H9 (cell line): Measurements from ENCODE around the gene TMEM219. TPM values are rescaled to one million over a fixed set of nuclear protein-coding genes. Genes with fewer than 3 reads are reported as not detected.

Experiments
- DNase-seq: peaks from one replicate; pipeline ENCODE4 v3.0.0-alpha.2; 2017
- H2AFZ ChIP-seq: one replicate; pipeline ENCODE4 v1.6.1; 2013; ENCODE audit warnings: mild to moderate bottlenecking, low read length, control low read depth, moderate library complexity
- H2AK5ac ChIP-seq: 2 replicates; pipeline ENCODE4 v1.6.1; 2013; ENCODE audit warnings: low read length, control low read depth, mixed read lengths; ENCODE audit not compliant: insufficient read length
- H2BK120ac ChIP-seq: one replicate; pipeline ENCODE4 v1.6.1; 2013; ENCODE audit warnings: low read depth, mild to moderate bottlenecking, low read length, control low read depth, inconsistent platforms; ENCODE audit not compliant: poor library complexity, severe bottlenecking
- H2BK12ac ChIP-seq: 2 replicates; pipeline ENCODE4 v1.6.1; 2013; ENCODE audit warnings: low read length, control low read depth, mixed read lengths, low read depth; ENCODE audit not compliant: insufficient read length
- H2BK15ac ChIP-seq: 2 replicates; pipeline ENCODE4 v1.6.1; 2013; ENCODE audit warnings: low read depth, low read length, control low read depth
- H2BK20ac ChIP-seq: one replicate; pipeline ENCODE4 v1.6.1; 2013; ENCODE audit warnings: low read depth, mild to moderate bottlenecking, low read length, control low read depth, inconsistent platforms; ENCODE audit not compliant: poor library complexity, severe bottlenecking
- H2BK5ac ChIP-seq: 2 replicates; pipeline ENCODE4 v1.6.1; 2013; ENCODE audit warnings: low read length, control low read depth, mixed read lengths; ENCODE audit not compliant: insufficient read length
- H3K14ac ChIP-seq: 2 replicates; pipeline ENCODE4 v1.6.1; 2013; ENCODE audit warnings: low read length, control low read depth; ENCODE audit not compliant: insufficient read depth
- H3K18ac ChIP-seq: 2 replicates; pipeline ENCODE4 v1.6.1; 2013; ENCODE audit warnings: low read depth, mild to moderate bottlenecking, mixed read lengths, low read length, control low read depth; ENCODE audit not compliant: insufficient read length
- H3K23ac ChIP-seq: 2 replicates; pipeline ENCODE4 v1.6.1; 2013; ENCODE audit warnings: low read length, control low read depth, mixed read lengths, low read depth; ENCODE audit not compliant: insufficient read length
- H3K23me2 ChIP-seq: 2 replicates; pipeline ENCODE4 v1.6.1; 2013; ENCODE audit warnings: low read depth, mild to moderate bottlenecking, mixed read lengths, low read length, control low read depth; ENCODE audit not compliant: insufficient read length, poor library complexity, severe bottlenecking
- H3K27ac ChIP-seq: 2 replicates; pipeline ENCODE4 v1.5.1; 2013; ENCODE audit warnings: low read length, control low read depth, mixed read lengths, low read depth; ENCODE audit not compliant: insufficient read length
- H3K27me3 ChIP-seq: 2 replicates; pipeline ENCODE4 v1.6.1; 2013; ENCODE audit warnings: low read length, control low read depth, inconsistent platforms; ENCODE audit not compliant: insufficient read depth
- H3K4ac ChIP-seq: 2 replicates; pipeline ENCODE4 v1.6.1; 2013; ENCODE audit warnings: low read depth, mild to moderate bottlenecking, control low read depth, inconsistent platforms, low read length, moderate library complexity
- H3K4me1 ChIP-seq: 2 replicates; pipeline ENCODE4 v1.6.1; 2013; ENCODE audit warnings: low read length, control low read depth, inconsistent platforms; ENCODE audit not compliant: insufficient read depth
- H3K4me2 ChIP-seq: 2 replicates; pipeline ENCODE4 v1.6.1; 2013; ENCODE audit warnings: low read length, control low read depth, mixed read lengths; ENCODE audit not compliant: insufficient read length, insufficient read depth
- H3K56ac ChIP-seq: 2 replicates; pipeline ENCODE4 v1.6.1; 2013; ENCODE audit warnings: low read depth, mild to moderate bottlenecking, mixed read lengths, low read length, control low read depth; ENCODE audit not compliant: insufficient read length
- H3K79me1 ChIP-seq: 2 replicates; pipeline ENCODE4 v1.6.1; 2013; ENCODE audit warnings: low read depth, mild to moderate bottlenecking, moderate library complexity, low read length, control low read depth, inconsistent platforms; ENCODE audit not compliant: insufficient read depth, poor library complexity, severe bottlenecking
- H3K79me2 ChIP-seq: 2 replicates; pipeline ENCODE4 v1.6.1; 2013; ENCODE audit warnings: low read length, control low read depth, inconsistent platforms; ENCODE audit not compliant: insufficient read depth
- H3K9ac ChIP-seq: 2 replicates; pipeline ENCODE4 v1.6.1; 2013; ENCODE audit warnings: low read length, control low read depth, mixed read lengths; ENCODE audit not compliant: insufficient read length; ENCODE audit errors: extremely low read depth
- H3K9me3 ChIP-seq: one replicate; pipeline ENCODE4 v1.6.1; 2013; ENCODE audit warnings: low read depth, low read length, inconsistent platforms; ENCODE audit not compliant: control insufficient read depth
- H3T11ph ChIP-seq: one replicate; pipeline ENCODE4 v1.6.1; 2013; ENCODE audit warnings: mild to moderate bottlenecking, low read length, control low read depth, inconsistent platforms
- H4K20me1 ChIP-seq: one replicate; pipeline ENCODE4 v1.6.1; 2013; ENCODE audit not compliant: control insufficient read depth, insufficient read length, insufficient read depth
- H4K5ac ChIP-seq: 2 replicates; pipeline ENCODE4 v1.6.1; 2013; ENCODE audit warnings: low read depth, mild to moderate bottlenecking, mixed read lengths, low read length, control low read depth; ENCODE audit not compliant: insufficient read length
- H4K8ac ChIP-seq: replicated peaks from 2 replicates; pipeline ENCODE4 v1.6.1; 2013; ENCODE audit warnings: low read length, control low read depth, mixed read lengths, low read depth; ENCODE audit not compliant: insufficient read length
- H4K91ac ChIP-seq: 2 replicates; pipeline ENCODE4 v1.6.1; 2013; ENCODE audit warnings: low read depth, mild to moderate bottlenecking, moderate library complexity, mixed read lengths, low read length, control low read depth; ENCODE audit not compliant: insufficient read length
- H3K27ac Mint-ChIP-seq, 3 experiments: 2 replicates in 2 of 3; 3 replicates in 1 of 3; pipeline ENCODE4 v1.8.0; 2020 to 2021; ENCODE audit warnings: mixed read lengths in 3 of 3, mild to moderate bottlenecking in 1 of 3, moderate library complexity in 1 of 3
- H3K27me3 Mint-ChIP-seq: 2 replicates; pipeline ENCODE4 v1.8.0; 2021; ENCODE audit warnings: low read depth, mild to moderate bottlenecking, moderate library complexity, mixed read lengths
- H3K36me3 Mint-ChIP-seq, 3 experiments: 2 replicates in 2 of 3; 3 replicates in 1 of 3; pipeline ENCODE4 v1.8.0; 2020 to 2021; ENCODE audit warnings: low read depth in 3 of 3, mixed read lengths in 3 of 3; ENCODE audit not compliant: insufficient read depth in 1 of 3
- H3K4me1 Mint-ChIP-seq, 2 experiments: 2 replicates each; pipeline ENCODE4 v1.8.0; 2020; ENCODE audit warnings: mixed read lengths in 2 of 2
- H3K4me3 Mint-ChIP-seq, 2 experiments: 2 replicates in 1 of 2; 3 replicates in 1 of 2; pipeline ENCODE4 v1.8.0; 2020 to 2021; ENCODE audit warnings: mild to moderate bottlenecking in 2 of 2, mixed read lengths in 2 of 2, moderate library complexity in 1 of 2
- H3K9me3 Mint-ChIP-seq, 2 experiments: 2 replicates in 1 of 2; 3 replicates in 1 of 2; pipeline ENCODE4 v1.8.0; 2020; ENCODE audit warnings: mild to moderate bottlenecking in 2 of 2, mixed read lengths in 2 of 2, moderate library complexity in 1 of 2
- WGBS: extraction: QIAGEN DNeasy Blood & Tissue Kit; methylation state at CpG from one replicate; pipeline ENCODE4 v1.1.7; 2013; ENCODE audit warnings: missing lambda C conversion rate, low lambda C conversion rate, mixed read lengths; ENCODE audit not compliant: insufficient read length; ENCODE audit errors: extremely low coverage; 5-methylcytosine and 5-hydroxymethylcytosine counted together
- total RNA-seq: library from RNA; stranded (reverse); gene quantifications from 2 replicates; pipeline ENCODE4 v1.2.1, GENCODE V29; 2021
- TF ChIP-seq, protein P1 (sequence below): fragments of 200-600 bp; sonication (generic); conservative IDR thresholded peaks from 3 replicates; pipeline ENCODE4 v1.8.0; 2021; ENCODE audit warnings: antibody characterized with exemption, mild to moderate bottlenecking

TMEM219 gene
- total RNA-seq, 1 experiment from 2014 or later = 89.1 TPM

DNA sequence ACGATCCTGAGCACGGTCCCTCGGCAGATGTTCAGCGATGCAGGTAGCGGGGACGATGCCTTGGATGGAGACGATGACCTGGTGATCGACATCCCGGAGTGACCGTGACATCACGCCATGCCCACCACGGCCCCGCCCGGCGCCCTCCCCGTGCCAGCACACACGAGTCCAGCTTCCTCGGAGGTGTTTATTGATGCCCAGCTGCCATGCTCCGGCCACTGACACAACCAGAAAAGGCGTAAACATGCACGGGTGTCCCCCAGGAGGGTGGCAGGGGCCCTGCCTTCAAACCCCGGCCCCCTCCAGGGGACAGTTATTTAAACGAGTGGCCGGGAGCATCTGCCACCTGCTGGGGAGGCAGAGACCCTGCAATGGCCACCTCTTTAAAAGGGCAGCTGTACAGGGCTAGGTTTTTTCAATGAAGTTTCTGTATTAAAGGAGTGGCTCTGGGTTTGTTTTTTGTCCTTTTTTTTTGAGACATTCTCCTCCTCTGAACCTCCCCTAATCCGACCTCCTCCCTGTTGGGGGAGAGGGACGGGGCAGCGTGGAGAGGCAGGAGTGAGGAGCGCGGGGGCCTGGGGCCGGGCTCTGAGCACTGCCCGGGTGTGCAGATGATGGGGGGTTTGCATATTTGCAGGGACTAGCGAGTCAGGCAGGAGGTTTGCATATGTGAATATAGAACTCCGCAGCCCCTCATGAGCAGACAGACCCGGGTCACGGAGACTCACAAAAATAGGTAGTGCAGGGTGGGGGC lies 43.6 kb downstream of the TMEM219 start:
- Histone ChIP-seq H3K23ac (no peak overlapping the region), H2BK5ac (no peak overlapping the region), H2BK15ac (no peak overlapping the region), H3K4ac (no peak overlapping the region), H3K4me1 (peaks cover 1% of the 10 kb centered on the region; the same call in 1 of the 2 replicates), H4K8ac (no peak overlapping the region), H3K27me3 (no peaks in the 10 kb centered on the region), H3K9ac (no peak overlapping the region), H3K56ac (no peak overlapping the region), H2BK12ac (no peak overlapping the region), H4K5ac (no peak overlapping the region), H3K4me2 (no peak overlapping the region), H2AK5ac (no peak overlapping the region), H3K79me1 (no peaks in the 10 kb centered on the region), H3K79me2 (no peaks in the 10 kb centered on the region), H4K20me1 (no peaks in the 10 kb centered on the region), H3T11ph (no peak overlapping the region), H3K23me2 (peaks cover 9% of the 10 kb centered on the region), H4K91ac (no peak overlapping the region), H2BK20ac (no peak overlapping the region), H3K14ac (no peak overlapping the region), H2BK120ac (no peak overlapping the region), H3K27ac (no peak overlapping the region), H2AFZ (no peak overlapping the region), H3K18ac (no peak overlapping the region), H3K9me3 (no peaks in the 10 kb centered on the region)
- Mint-ChIP-seq H3K27me3 (peaks cover 22% of the 10 kb centered on the region), H3K27ac (no peak overlapping the region), H3K9me3 (no peaks in the 10 kb centered on the region), H3K4me3 (no peak overlapping the region), H3K36me3 (peaks cover 16 to 32% (median 24%) of the 10 kb centered on the region in 3 experiments), H3K4me1 (peaks cover 2 to 26% of the 10 kb centered on the region in 2 experiments; a peak in 3 of 4 replicates)
- no peak for DNase-seq
- no CpG with 5 or more reads among the region's 35 CpGs for WGBS
- TF ChIP-seq, protein P1, sequence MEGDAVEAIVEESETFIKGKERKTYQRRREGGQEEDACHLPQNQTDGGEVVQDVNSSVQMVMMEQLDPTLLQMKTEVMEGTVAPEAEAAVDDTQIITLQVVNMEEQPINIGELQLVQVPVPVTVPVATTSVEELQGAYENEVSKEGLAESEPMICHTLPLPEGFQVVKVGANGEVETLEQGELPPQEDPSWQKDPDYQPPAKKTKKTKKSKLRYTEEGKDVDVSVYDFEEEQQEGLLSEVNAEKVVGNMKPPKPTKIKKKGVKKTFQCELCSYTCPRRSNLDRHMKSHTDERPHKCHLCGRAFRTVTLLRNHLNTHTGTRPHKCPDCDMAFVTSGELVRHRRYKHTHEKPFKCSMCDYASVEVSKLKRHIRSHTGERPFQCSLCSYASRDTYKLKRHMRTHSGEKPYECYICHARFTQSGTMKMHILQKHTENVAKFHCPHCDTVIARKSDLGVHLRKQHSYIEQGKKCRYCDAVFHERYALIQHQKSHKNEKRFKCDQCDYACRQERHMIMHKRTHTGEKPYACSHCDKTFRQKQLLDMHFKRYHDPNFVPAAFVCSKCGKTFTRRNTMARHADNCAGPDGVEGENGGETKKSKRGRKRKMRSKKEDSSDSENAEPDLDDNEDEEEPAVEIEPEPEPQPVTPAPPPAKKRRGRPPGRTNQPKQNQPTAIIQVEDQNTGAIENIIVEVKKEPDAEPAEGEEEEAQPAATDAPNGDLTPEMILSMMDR = peak; percentile 77
